Endothelial cell of umbilical vein (primary cell): ENCODE results near the gene SNX10. TPM values are rescaled to one million over a fixed set of nuclear protein-coding genes. Genes with fewer than 3 reads are reported as not detected.

Source experiments
- BruUV-seq: library from RNA; stranded (reverse); fragments of 400-500 nt; replicated peaks from 2 replicates; lab custom pipeline; 2021; lab: Mats Ljungman, UMichigan
- CTCF ChIA-PET: fragments of 300-600, 350-600 bp; sonication (Branson Sonifier 250); formaldehyde crosslinking; loops from one replicate; lab custom pipeline; 2021; ENCODE audit warnings: antibody characterized with exemption, inconsistent platforms; lab: Charles Lee
- POLR2A ChIA-PET: fragments of 300-600, 350-600 bp; sonication (Branson Sonifier 250); formaldehyde crosslinking; loops from one replicate; lab custom pipeline; 2021; ENCODE audit warnings: antibody characterized with exemption, inconsistent platforms; lab: Charles Lee
- DNase-seq: peaks from one replicate; pipeline ENCODE4 v3.0.0-alpha.2; 2011; ENCODE audit warnings: low read depth, low spot score
- FAIRE-seq: peaks from 2 replicates; lab custom pipeline; 2011; peaks lifted over from hg19 to GRCh38; lab: Jason Lieb, UNC
- H2AFZ ChIP-seq: 2 replicates; pipeline ENCODE4 v1.6.0; 2012; ENCODE audit warnings: low read depth, low read length, control low read depth, inconsistent platforms
- H3K27ac ChIP-seq: 2 replicates; pipeline ENCODE4 v1.5.1; 2011; ENCODE audit warnings: low read depth, mild to moderate bottlenecking, control low read depth, low read length, moderate library complexity; ENCODE audit not compliant: insufficient read depth
- H3K27me3 ChIP-seq, 2 experiments: 2 replicates each; pipeline versions ENCODE4 v1.6.0 to v1.6.1; 2011; ENCODE audit warnings: low read length in 2 of 2, mixed read lengths in 1 of 2; ENCODE audit not compliant: control insufficient read depth in 2 of 2, insufficient read depth in 2 of 2
- H3K36me3 ChIP-seq, 2 experiments: 2 replicates in 1 of 2; 3 replicates in 1 of 2; pipeline ENCODE4 v1.5.1; 2011; ENCODE audit warnings: low read length in 2 of 2, mild to moderate bottlenecking in 1 of 2, moderate library complexity in 1 of 2; ENCODE audit not compliant: control insufficient read depth in 2 of 2, insufficient read depth in 2 of 2; ENCODE audit errors: extremely low read depth in 1 of 2
- H3K4me1 ChIP-seq: 3 replicates; pipeline ENCODE4 v1.5.1; 2011; ENCODE audit warnings: mild to moderate bottlenecking, low read length; ENCODE audit not compliant: control insufficient read depth, insufficient read depth; ENCODE audit errors: extremely low read depth
- H3K4me2 ChIP-seq: 2 replicates; pipeline ENCODE4 v1.6.1; 2011; ENCODE audit warnings: low read length, control low read depth, mixed read lengths; ENCODE audit not compliant: insufficient read depth
- H3K4me3 ChIP-seq, 3 experiments: fragments of 200-600 bp in 1 of 3; sonication (generic), shearing (Covaris generic) in 1 of 3; replicated peaks in 1 of 3; 2 replicates each; pipeline ENCODE4 v1.5.1; 2011 to 2016; ENCODE audit warnings: control low read depth in 3 of 3, low read length in 3 of 3, mild to moderate bottlenecking in 2 of 3, inconsistent platforms in 1 of 3, low read depth in 1 of 3, moderate library complexity in 1 of 3; ENCODE audit not compliant: insufficient read depth in 1 of 3
- H3K79me2 ChIP-seq: 2 replicates; pipeline ENCODE4 v1.6.0; 2012; ENCODE audit warnings: low read length, inconsistent platforms; ENCODE audit not compliant: control insufficient read depth, insufficient read depth
- H3K9ac ChIP-seq: replicated peaks from 2 replicates; pipeline ENCODE3; 2011; ENCODE audit warnings: low read length, control low read depth; ENCODE audit not compliant: insufficient read depth; ENCODE audit errors: extremely low read depth
- H3K9me1 ChIP-seq: replicated peaks from 3 replicates; pipeline ENCODE4 v1.6.0; 2011; ENCODE audit warnings: mild to moderate bottlenecking, low read length; ENCODE audit not compliant: control insufficient read depth, insufficient read depth; ENCODE audit errors: extremely low read depth
- H3K9me3 ChIP-seq: replicated peaks from 2 replicates; pipeline ENCODE4 v1.5.1; 2012; ENCODE audit warnings: low read length, inconsistent platforms; ENCODE audit not compliant: control insufficient read depth, insufficient read depth
- H4K20me1 ChIP-seq: replicated peaks from 2 replicates; pipeline ENCODE3; 2011; ENCODE audit warnings: mild to moderate bottlenecking, low read length; ENCODE audit not compliant: control insufficient read depth, insufficient read depth; ENCODE audit errors: extremely low read depth
- CTCF ChIP-seq, 2 donors: IDR thresholded peaks; 1 replicate in 1 of 2; 2 replicates in 1 of 2; pipeline ENCODE4 v1.5.1; 2011; ENCODE audit warnings: low read length in 2 of 2, mild to moderate bottlenecking in 2 of 2, moderate library complexity in 2 of 2, control low read depth in 1 of 2, inconsistent platforms in 1 of 2, low read depth in 1 of 2; ENCODE audit not compliant: insufficient read depth in 1 of 2; ENCODE audit errors: extremely low read depth in 1 of 2
- EZH2 ChIP-seq: IDR thresholded peaks from 2 replicates; pipeline ENCODE4 v1.6.1; 2012; ENCODE audit warnings: borderline replicate concordance, low read depth, mild to moderate bottlenecking, moderate library complexity, low read length, inconsistent platforms; ENCODE audit not compliant: severe bottlenecking
- FOS ChIP-seq: IDR thresholded peaks from 2 replicates; pipeline ENCODE4 v1.6.1; 2011; ENCODE audit warnings: mild to moderate bottlenecking, low read length, moderate library complexity, borderline replicate concordance; ENCODE audit not compliant: insufficient read depth
- GATA2 ChIP-seq: IDR thresholded peaks from 2 replicates; pipeline ENCODE4 v1.7.0; 2011; ENCODE audit warnings: low read depth, mild to moderate bottlenecking, moderate library complexity, mixed read lengths, low read length; ENCODE audit not compliant: insufficient read length, insufficient read depth
- JUN ChIP-seq: IDR thresholded peaks from 2 replicates; pipeline ENCODE4 v1.6.1; 2011; ENCODE audit warnings: borderline replicate concordance, low read depth; ENCODE audit not compliant: insufficient read length, insufficient read depth
- MAX ChIP-seq: IDR thresholded peaks from 2 replicates; pipeline ENCODE4 v1.6.1; 2011; ENCODE audit not compliant: insufficient read depth, insufficient read length
- MYC ChIP-seq: IDR thresholded peaks from one replicate; pipeline ENCODE4 v1.6.1; 2011; ENCODE audit warnings: mild to moderate bottlenecking, low read depth, low read length
- POLR2A ChIP-seq: IDR thresholded peaks from 2 replicates; pipeline ENCODE4 v1.6.1; 2012; ENCODE audit warnings: low read depth, mild to moderate bottlenecking, control low read depth, low read length
- POLR2AphosphoS5 ChIP-seq: IDR thresholded peaks from 2 replicates; pipeline ENCODE4 v1.6.1; 2012; ENCODE audit warnings: low read depth, mild to moderate bottlenecking, control low read depth, low read length, moderate library complexity; ENCODE audit not compliant: insufficient read depth
- dilution Hi-C: fragments of 300-500 bp; cut with MboI; formaldehyde crosslinking; loops from one replicate; pipeline ENCODE4 v1.15.0; 2019; ENCODE audit warnings: low sequenced_read_pairs; ENCODE audit not compliant: extremely low pct_ligation_motif_present
- intact Hi-C: fragments of 100-400 bp; cut with micrococcal nuclease; formaldehyde crosslinking; loops from one replicate; pipeline ENCODE4 v1.10.0; 2022
- polyA plus RNA-seq, 4 experiments: library from polyadenylated mRNA; depleted of rRNA in 3 of 4; stranded (reverse) in 3 of 4; unstranded in 1 of 4; fragments of >200 nt; gene quantifications; 2 replicates each; pipeline versions ENCODE4 v1.2.1 to v1.2.3, GENCODE V29; 2011 to 2012; ENCODE audit warnings: missing spikeins in 1 of 4
- total RNA-seq: library from RNA; stranded (reverse); gene quantifications from 2 replicates; pipeline ENCODE4 v1.2.3, GENCODE V29; 2021

SNX10 gene
- total and polyA plus RNA-seq, 2 donors (not counting 3 experiments of a cell fraction or from before 2014, with no cell fraction given) = 0.25 to 0.80 TPM

- FAIRE-seq = peak; percentile 65
- H3K27me3 ChIP-seq = no peaks in the 10 kb centered on the region
- DNase-seq = peak; percentile 23
- no peaks in the 10 kb centered on the region for H3K9me1 ChIP-seq
- H3K36me3 ChIP-seq = no peaks in the 10 kb centered on the region
- H3K4me1 ChIP-seq = peaks cover 3% of the 10 kb centered on the region
- TF ChIP-seq MAX (peak; percentile 50), POLR2AphosphoS5 (no peak), MYC (no peak), FOS (no peak), GATA2 (peak; percentile 58), JUN (no peak), CTCF (IDR thresholded peaks at IDR 0.05; ENCODE audit: extremely low read depth in 1 of 2, insufficient read depth in 1 of 2, low read depth in 1 of 2, low read length in 2 of 2) (no peak), EZH2 (no peak), POLR2A (no peak)
- H3K27ac ChIP-seq = no peak overlapping the region
- H2AFZ ChIP-seq = no peak overlapping the region
- POLR2A ChIA-PET = no interaction called here
- BruUV-seq = no TSS peak
- no peaks in the 10 kb centered on the region for H4K20me1 ChIP-seq
- H3K4me3 ChIP-seq = no peak overlapping the region
- no peak overlapping the region for H3K4me2 ChIP-seq
- no peaks in the 10 kb centered on the region for H3K9me3 ChIP-seq
- dilution Hi-C loops = no loop called here
- CTCF ChIA-PET = interaction anchor here (0.9 to 1.1 kb wide), 2 partner anchors 44 to 231 kb away, joined by 3 read pairs; no protein-coding TSS in a partner anchor
- intact Hi-C loops = no loop called here
- H3K79me2 ChIP-seq = no peaks in the 10 kb centered on the region
- H3K9ac ChIP-seq = no peak overlapping the region
Measured at GRCh38 chr7:26321435-26321834, 29.8 kb downstream of the SNX10 start.
